GM13976 (cell line): ENCODE measurements around the gene SEMA6A.

Source experiments
- DNase-seq: peaks from one replicate; pipeline ENCODE4 v3.0.0; 2012; ENCODE audit warnings: low spot score
- in situ Hi-C: fragments of 300-500 bp; cut with MboI; formaldehyde crosslinking; loops from one replicate; pipeline ENCODE4 v1.12.0; 2022; ENCODE audit warnings: low sequenced_read_pairs, mixed read lengths, inconsistent platforms; ENCODE audit not compliant: unreplicated experiment
- TF ChIP-seq, protein P1 (sequence below): IDR thresholded peaks from 2 replicates; pipeline ENCODE4 v1.5.1; 2012; ENCODE audit warnings: borderline replicate concordance, mild to moderate bottlenecking; ENCODE audit not compliant: insufficient read depth; ENCODE audit errors: extremely low read depth, missing control alignments, control extremely low read depth

The SEMA6A gene

DNA sequence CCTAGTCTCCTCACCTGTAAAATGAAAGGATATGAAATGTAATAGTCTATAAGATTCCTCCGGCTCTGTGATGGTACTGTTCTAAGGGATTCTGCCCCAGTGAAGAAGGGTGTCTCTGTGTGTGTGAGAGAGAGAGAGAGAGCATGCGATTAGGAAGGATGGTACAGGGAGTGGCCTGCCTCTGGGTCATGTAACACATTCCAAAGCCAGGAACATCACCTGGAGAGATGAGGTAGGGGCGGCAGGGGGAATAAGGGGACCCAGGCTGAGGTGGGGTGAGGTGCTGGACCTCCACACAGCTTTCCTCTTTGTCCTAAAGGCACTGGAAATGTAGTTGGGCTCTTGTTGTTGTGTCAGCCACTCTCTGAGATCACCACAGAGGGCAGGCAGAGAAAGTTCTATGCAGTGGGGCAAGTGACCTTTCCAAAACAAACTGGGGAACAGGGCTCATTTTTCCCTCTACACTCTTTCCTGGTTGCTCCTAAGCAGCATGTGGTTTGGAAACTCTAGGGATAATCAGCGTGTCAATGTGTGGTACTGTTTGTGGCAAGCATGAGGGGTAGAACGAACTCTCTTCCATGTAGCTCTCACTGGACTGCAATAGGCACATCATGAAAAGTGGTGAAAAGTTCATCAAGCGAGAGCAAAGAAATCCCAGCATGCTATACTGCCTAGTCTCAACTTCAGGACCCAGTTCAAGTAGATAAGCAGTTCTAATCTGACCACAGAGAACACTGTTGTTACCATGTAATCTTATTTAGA, 65.0 kb downstream of the SEMA6A start:
- no peak for DNase-seq
- in situ Hi-C loops: no loop called here
- TF ChIP-seq, protein P1, sequence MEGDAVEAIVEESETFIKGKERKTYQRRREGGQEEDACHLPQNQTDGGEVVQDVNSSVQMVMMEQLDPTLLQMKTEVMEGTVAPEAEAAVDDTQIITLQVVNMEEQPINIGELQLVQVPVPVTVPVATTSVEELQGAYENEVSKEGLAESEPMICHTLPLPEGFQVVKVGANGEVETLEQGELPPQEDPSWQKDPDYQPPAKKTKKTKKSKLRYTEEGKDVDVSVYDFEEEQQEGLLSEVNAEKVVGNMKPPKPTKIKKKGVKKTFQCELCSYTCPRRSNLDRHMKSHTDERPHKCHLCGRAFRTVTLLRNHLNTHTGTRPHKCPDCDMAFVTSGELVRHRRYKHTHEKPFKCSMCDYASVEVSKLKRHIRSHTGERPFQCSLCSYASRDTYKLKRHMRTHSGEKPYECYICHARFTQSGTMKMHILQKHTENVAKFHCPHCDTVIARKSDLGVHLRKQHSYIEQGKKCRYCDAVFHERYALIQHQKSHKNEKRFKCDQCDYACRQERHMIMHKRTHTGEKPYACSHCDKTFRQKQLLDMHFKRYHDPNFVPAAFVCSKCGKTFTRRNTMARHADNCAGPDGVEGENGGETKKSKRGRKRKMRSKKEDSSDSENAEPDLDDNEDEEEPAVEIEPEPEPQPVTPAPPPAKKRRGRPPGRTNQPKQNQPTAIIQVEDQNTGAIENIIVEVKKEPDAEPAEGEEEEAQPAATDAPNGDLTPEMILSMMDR: no peak

DNA sequence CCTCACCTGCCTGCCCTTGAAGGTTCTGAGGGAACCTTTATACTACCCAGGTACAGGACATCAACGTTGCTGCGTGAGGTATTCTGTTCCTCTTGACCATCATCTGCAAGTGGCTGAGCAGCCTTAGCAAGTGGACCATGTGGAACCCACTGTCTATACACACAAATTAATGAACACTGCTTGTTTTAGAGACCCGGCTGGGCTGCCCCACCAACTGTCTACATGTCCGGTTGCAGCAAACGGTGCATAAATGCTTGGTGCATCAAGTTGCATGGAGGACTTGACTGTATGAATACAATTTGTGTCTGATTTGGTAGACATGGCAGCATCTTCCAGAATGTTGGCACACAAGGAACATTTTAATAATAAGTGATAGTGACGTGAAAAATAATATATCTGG, 65.8 kb downstream of the SEMA6A start:
- TF ChIP-seq, protein P1: no peak
- in situ Hi-C loops: no loop called here
- DNase-seq: no peak

DNA sequence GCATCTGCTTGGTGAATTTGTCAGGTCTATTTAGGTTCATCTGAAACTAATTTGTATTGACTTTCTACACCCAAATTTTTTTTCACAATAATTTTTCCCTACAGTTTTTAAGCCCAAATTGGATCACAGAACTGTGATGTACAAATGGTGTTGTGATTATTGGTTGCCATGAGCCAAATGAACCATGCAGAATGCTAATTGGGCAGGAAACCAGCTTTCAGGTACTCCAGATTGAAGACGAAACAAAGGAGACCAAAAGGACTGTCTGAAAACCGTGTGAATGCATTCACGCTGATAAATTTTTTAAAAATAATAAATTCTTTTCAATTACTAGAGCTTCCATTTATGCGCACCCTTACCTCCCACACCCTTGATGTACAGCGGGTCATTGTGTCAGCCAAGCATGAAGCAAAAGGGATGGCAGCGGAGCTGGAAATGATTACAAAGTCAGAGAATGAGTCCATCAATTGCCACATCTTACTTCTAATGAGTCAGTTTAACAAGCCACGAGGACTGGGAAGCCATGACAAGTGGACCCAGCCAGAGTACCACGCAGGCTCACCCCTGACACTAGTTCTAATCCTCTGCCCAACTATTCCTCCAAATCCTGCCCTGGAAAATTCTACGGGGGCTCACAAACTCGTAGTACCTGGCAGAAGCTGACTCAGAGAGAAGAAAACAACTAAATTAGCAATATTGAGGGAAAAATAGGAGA, 66.5 kb downstream of the SEMA6A start:
- in situ Hi-C loops: no loop called here
- TF ChIP-seq, protein P1: no peak

DNA sequence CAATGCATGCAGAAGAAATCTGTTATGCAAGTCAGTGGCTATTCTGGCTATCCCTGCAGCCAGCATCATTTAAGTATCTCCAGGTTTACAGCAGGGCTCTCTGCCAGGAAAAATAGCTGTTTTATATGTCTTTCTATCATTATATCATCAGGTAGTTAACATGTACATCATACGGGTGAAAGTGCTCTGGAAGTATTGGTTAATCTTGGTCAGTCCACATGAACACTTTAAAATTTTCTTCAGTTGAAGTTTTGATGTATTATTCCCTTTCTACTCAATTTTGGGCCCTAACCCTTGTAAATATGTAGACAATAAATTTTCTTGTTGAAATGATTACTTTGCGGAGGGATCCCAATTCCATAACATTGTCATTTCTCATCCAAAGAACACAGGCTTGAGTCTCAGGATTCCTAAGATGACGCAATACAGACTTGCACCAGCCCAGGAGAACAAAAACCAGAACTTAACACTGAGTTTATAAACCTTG, 67.5 kb downstream of the SEMA6A start:
- DNase-seq: no peak
- in situ Hi-C loops: no loop called here
- TF ChIP-seq, protein P1: no peak

More for the DNA sequence above, 66.5 kb downstream of the SEMA6A start:
- no peak for DNase-seq

DNA sequence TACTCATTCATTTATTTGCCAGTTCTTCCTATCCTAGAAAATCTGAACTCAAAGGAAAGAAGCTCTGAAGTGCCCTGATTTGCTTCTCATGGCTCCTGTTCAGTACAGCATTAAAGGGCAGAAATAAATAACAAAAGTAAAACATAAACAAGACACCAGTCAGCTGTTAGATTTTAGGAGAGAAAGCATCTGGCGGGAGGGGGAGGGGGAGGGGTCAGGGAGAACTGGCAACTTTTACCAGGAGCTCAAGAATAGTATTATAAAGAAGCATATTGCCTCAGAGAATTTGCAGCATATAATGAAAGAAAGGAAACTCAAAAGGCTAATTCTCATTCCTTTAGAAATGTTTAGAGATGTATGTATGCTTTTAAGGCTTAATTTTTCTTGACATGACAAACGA, 68.1 kb downstream of the SEMA6A start:
- no peak for DNase-seq
- in situ Hi-C loops: no loop called here
- TF ChIP-seq, protein P1: no peak

DNA sequence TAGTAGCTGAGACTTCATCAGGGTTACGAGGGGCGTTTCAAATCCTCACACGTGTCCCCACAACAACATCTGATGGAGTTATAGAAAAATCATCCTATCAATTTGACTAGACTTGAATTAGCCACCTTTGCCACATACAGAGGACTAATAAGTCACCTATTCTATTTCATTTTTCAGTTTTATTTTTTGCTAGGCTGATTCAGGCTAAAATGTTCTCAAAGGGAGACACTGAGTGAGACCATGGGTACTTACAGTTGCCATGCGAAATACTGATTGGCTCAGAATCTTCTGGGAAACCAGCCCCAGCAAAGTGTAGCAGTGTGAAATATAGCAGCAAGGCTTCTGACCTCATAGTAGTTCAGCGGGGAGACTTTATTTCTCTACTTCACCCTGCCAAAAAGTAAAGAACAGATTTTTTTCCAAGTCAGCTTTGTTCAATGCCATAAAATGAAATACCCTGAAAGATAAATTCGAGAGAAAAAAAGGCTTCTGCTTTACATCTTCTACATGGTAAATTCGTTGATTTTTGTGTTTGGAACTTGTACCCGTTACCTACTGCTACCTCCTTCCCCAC, 69.9 kb downstream of the SEMA6A start:
- no peak for DNase-seq
- in situ Hi-C loops: no loop called here
- TF ChIP-seq, protein P1: no peak
